EL (cell line): ENCODE measurements around the gene MGAT5B.
"Not testable (repeated sequence)": the region's sequence is repeated elsewhere in the genome, so short reads cannot be mapped to it uniquely, and the experiment has no call there.

Experiments used
- DNase-seq: peaks from one replicate; pipeline ENCODE4 v3.0.0-alpha.2; 2016

The MGAT5B gene

GRCh38 chr17:76868176-76868668, at the start of gene MGAT5B:
Gene MGAT5B, plus strand, starts transcription at chr17:76868404. Its CDS starts 626 bp downstream, at chr17:76869030.
- DNase-seq, result peak; percentile 85

- DNase-seq, result no peak
These were observed 48.2 kb upstream of the MGAT5B start for GRCh38 chr17:76820039-76820438.

GRCh38 chr17:76820561-76820960, 47.6 kb upstream of the MGAT5B start:
- no peak for DNase-seq

GRCh38 chr17:76822184-76822778, 45.9 kb upstream of the MGAT5B start:
- DNase-seq, result no peak

GRCh38 chr17:76824093-76824492, 44.1 kb upstream of the MGAT5B start:
- no peak for DNase-seq

- DNase-seq, result no peak
These were observed 41.7 kb upstream of the MGAT5B start for GRCh38 chr17:76826330-76827068.

GRCh38 chr17:76827736-76828135, 40.5 kb upstream of the MGAT5B start:
- no peak for DNase-seq

- no peak for DNase-seq
These were observed 37.1 kb upstream of the MGAT5B start for GRCh38 chr17:76830987-76831715.

GRCh38 chr17:76833034-76833644, 35.1 kb upstream of the MGAT5B start:
- DNase-seq, result no peak

- no peak for DNase-seq
These were observed 34.5 kb upstream of the MGAT5B start for GRCh38 chr17:76833747-76834146.

GRCh38 chr17:76834870-76835269, 33.3 kb upstream of the MGAT5B start:
- DNase-seq, result no peak

GRCh38 chr17:76840443-76840767, 27.8 kb upstream of the MGAT5B start:
- no peak for DNase-seq

- peak; percentile 43 for DNase-seq
These were observed 27.1 kb upstream of the MGAT5B start for GRCh38 chr17:76840884-76841775.

GRCh38 chr17:76841776-76842405, 26.3 kb upstream of the MGAT5B start:
- DNase-seq, result no peak

- not testable (repeated sequence) for DNase-seq
These were observed 25.1 kb upstream of the MGAT5B start for GRCh38 chr17:76843068-76843467.

GRCh38 chr17:76843703-76844484, 24.3 kb upstream of the MGAT5B start:
- peak; percentile 51 for DNase-seq

- no peak for DNase-seq
These were observed 23.7 kb upstream of the MGAT5B start for GRCh38 chr17:76844485-76844829.

- DNase-seq, result no peak
These were observed 23.4 kb upstream of the MGAT5B start for GRCh38 chr17:76844846-76845245.

GRCh38 chr17:76845541-76846017, 22.6 kb upstream of the MGAT5B start:
- no peak for DNase-seq

GRCh38 chr17:76847031-76847430, 21.2 kb upstream of the MGAT5B start:
- DNase-seq, result no peak

- DNase-seq, result no peak
These were observed 19.5 kb upstream of the MGAT5B start for GRCh38 chr17:76848670-76849069.
